G401 (cell line): ENCODE data around the gene SLC35D1. TPM values are rescaled to one million over a fixed set of nuclear protein-coding genes. Genes with fewer than 3 reads are reported as not detected.
"Not testable (repeated sequence)": the region's sequence is repeated elsewhere in the genome, so short reads cannot be mapped to it uniquely, and the experiment has no call there.

Source experiments
- DNase-seq: peaks from one replicate; pipeline ENCODE4 v3.0.0-alpha.2; 2015; ENCODE audit warnings: low spot score
- in situ Hi-C: cut with HindIII; loops from 2 replicates; pipeline ENCODE4 v1.10.0; 2016; ENCODE audit warnings: low sequenced_read_pairs, mixed read lengths
- total RNA-seq: library from RNA; depleted of rRNA; stranded (reverse); fragments of >200 nt; shearing (Covaris generic); gene quantifications from 2 replicates; pipeline ENCODE4 v1.2.3, GENCODE V29; 2014

Gene SLC35D1
- total RNA-seq, 1 experiment from 2014 or later, result 4.7 TPM

GRCh38 chr1:66999640-67000400, 54.1 kb downstream of the SLC35D1 start:
- in situ Hi-C loops, result no loop called here
- DNase-seq, result no peak

- no peak for DNase-seq
- in situ Hi-C loops, result no loop called here
Observed at GRCh38 chr1:66998972-66999371, 55.0 kb downstream of the SLC35D1 start.

GRCh38 chr1:66996018-66996682, 57.8 kb downstream of the SLC35D1 start:
- DNase-seq, result peak; percentile 37
- in situ Hi-C loops, result no loop called here

GRCh38 chr1:66993076-66993475, 60.9 kb downstream of the SLC35D1 start:
- no peak for DNase-seq
- in situ Hi-C loops, result no loop called here

GRCh38 chr1:66985835-66986234, 68.1 kb downstream of the SLC35D1 start:
- DNase-seq, result no peak
- in situ Hi-C loops, result no loop called here

- in situ Hi-C loops, result no loop called here
- no peak for DNase-seq
Observed at GRCh38 chr1:66984491-66984890, 69.5 kb downstream of the SLC35D1 start.

- DNase-seq, result no peak
- in situ Hi-C loops, result no loop called here
Observed at GRCh38 chr1:66982561-66983260, 71.2 kb downstream of the SLC35D1 start.

- in situ Hi-C loops, result no loop called here
- DNase-seq, result peak; percentile 21
Observed at GRCh38 chr1:66981679-66982078, 72.3 kb downstream of the SLC35D1 start.

- in situ Hi-C loops, result no loop called here
- DNase-seq, result no peak
Observed at GRCh38 chr1:66980745-66981367, 73.1 kb downstream of the SLC35D1 start.

- DNase-seq, in situ Hi-C loops: not testable (repeated sequence)
Observed at GRCh38 chr1:66979621-66980020, 74.3 kb downstream of the SLC35D1 start.

- DNase-seq, result no peak
- in situ Hi-C loops, result no loop called here
Observed at GRCh38 chr1:66978201-66978600, 75.7 kb downstream of the SLC35D1 start.

GRCh38 chr1:66968574-66968973, 85.4 kb downstream of the SLC35D1 start:
- DNase-seq, result no peak
- in situ Hi-C loops, result no loop called here

- in situ Hi-C loops, DNase-seq: not testable (repeated sequence)
Observed at GRCh38 chr1:66966188-66966873, 87.6 kb downstream of the SLC35D1 start.

- no peak for DNase-seq
- in situ Hi-C loops, result no loop called here
Observed at GRCh38 chr1:66957938-66958337, 96.0 kb downstream of the SLC35D1 start.

GRCh38 chr1:66954208-66954607, 99.7 kb downstream of the SLC35D1 start:
- DNase-seq, result no peak
- in situ Hi-C loops, result no loop called here

- DNase-seq, result no peak
- in situ Hi-C loops, result no loop called here
Observed at GRCh38 chr1:66951513-66951912, 102.4 kb downstream of the SLC35D1 start.
